OCI-LY7 (cell line): ENCODE measurements around the gene ACP1. TPM values are rescaled to one million over a fixed set of nuclear protein-coding genes. Genes with fewer than 3 reads are reported as not detected.

Experiments
- BruUV-seq: library from RNA; stranded (reverse); fragments of 400-500 nt; replicated peaks from 2 replicates; lab custom pipeline; 2021; lab: Mats Ljungman, UMichigan
- CTCF ChIA-PET: fragments of 300-600 bp; sonication (Branson Sonifier 250); formaldehyde crosslinking; loops from one replicate; lab custom pipeline; 2022; ENCODE audit warnings: antibody characterized with exemption; ENCODE audit not compliant: unreplicated experiment; lab: Charles Lee
- POLR2A ChIA-PET: fragments of 300-600 bp; sonication (Branson Sonifier 250); formaldehyde crosslinking; loops from one replicate; lab custom pipeline; 2022; ENCODE audit warnings: antibody characterized with exemption; lab: Charles Lee
- DNase-seq: peaks from one replicate; pipeline ENCODE4 v3.0.0-alpha.2; 2015; ENCODE audit warnings: low spot score
- H2AFZ ChIP-seq: fragments of 200-600 bp; sonication (generic), shearing (Covaris generic); 2 replicates; pipeline ENCODE4 v1.6.1; 2014; ENCODE audit warnings: mild to moderate bottlenecking, antibody characterized with exemption, low read length, moderate library complexity
- H3K27ac ChIP-seq: fragments of 200-600 bp; sonication (generic); 2 replicates; pipeline ENCODE4 v1.5.1; 2014; ENCODE audit warnings: mixed run types, low read depth, mild to moderate bottlenecking, moderate library complexity, low read length, inconsistent platforms; ENCODE audit not compliant: poor library complexity, severe bottlenecking
- H3K36me3 ChIP-seq: fragments of 200-600 bp; sonication (generic); 2 replicates; pipeline ENCODE4 v1.6.1; 2014; ENCODE audit warnings: mild to moderate bottlenecking, antibody characterized with exemption, low read length, moderate library complexity, mixed read lengths; ENCODE audit not compliant: insufficient read depth
- H3K4me1 ChIP-seq: fragments of 200-600 bp; sonication (generic); 2 replicates; pipeline ENCODE4 v1.5.1; 2014; ENCODE audit warnings: mild to moderate bottlenecking, low read length; ENCODE audit not compliant: insufficient read depth, poor library complexity, severe bottlenecking
- H3K4me2 ChIP-seq: fragments of 200-600 bp; sonication (generic); 2 replicates; pipeline ENCODE4 v1.6.1; 2014; ENCODE audit warnings: mild to moderate bottlenecking, low read length
- H3K4me3 ChIP-seq: fragments of 200-600 bp; sonication (generic); 2 replicates; pipeline ENCODE4 v1.5.1; 2014; ENCODE audit warnings: mild to moderate bottlenecking, low read depth, low read length; ENCODE audit not compliant: poor library complexity, severe bottlenecking
- H3K79me2 ChIP-seq: fragments of 200-600 bp; sonication (generic); 2 replicates; pipeline ENCODE4 v1.6.1; 2016; ENCODE audit warnings: low read depth, mild to moderate bottlenecking, low read length, moderate library complexity, mixed read lengths; ENCODE audit not compliant: insufficient read depth
- H3K9me2 ChIP-seq: fragments of 200-600 bp; sonication (generic); 2 replicates; pipeline ENCODE4 v1.6.1; 2016; ENCODE audit warnings: mild to moderate bottlenecking, low read length, mixed read lengths; ENCODE audit not compliant: insufficient read depth
- H3K9me3 ChIP-seq: fragments of 200-600 bp; sonication (generic); 2 replicates; pipeline ENCODE4 v1.6.1; 2014; ENCODE audit warnings: mild to moderate bottlenecking, mixed run types, low read length, mixed read lengths
- H4K20me1 ChIP-seq: fragments of 200-600 bp; sonication (generic); 2 replicates; pipeline ENCODE4 v1.6.1; 2014; ENCODE audit warnings: mild to moderate bottlenecking, antibody characterized with exemption, low read length, moderate library complexity, mixed read lengths; ENCODE audit not compliant: insufficient read depth
- EZH2phosphoT487 ChIP-seq: fragments of 200-600 bp; sonication (generic); IDR thresholded peaks from 2 replicates; pipeline ENCODE4 v1.6.1; 2018; ENCODE audit warnings: low read depth, borderline replicate concordance, mild to moderate bottlenecking, mixed run types, antibody characterized with exemption, low read length, moderate library complexity, mixed read lengths
- intact Hi-C: fragments of 100-400 bp; cut with micrococcal nuclease; formaldehyde crosslinking; loops from one replicate; pipeline ENCODE4 v1.10.0; 2022; ENCODE audit not compliant: unreplicated experiment
- total RNA-seq, 2 experiments: library from RNA; depleted of rRNA in 1 of 2; stranded (reverse); fragments of >200 nt in 1 of 2; shearing (Covaris generic) in 1 of 2; gene quantifications; 2 replicates each; pipeline ENCODE4 v1.2.3, GENCODE V29; 2014 to 2022
- TF ChIP-seq, protein P1 (sequence below): fragments of 200-600 bp; sonication (generic); conservative IDR thresholded peaks from 2 replicates; pipeline ENCODE4 v1.5.1; 2014; ENCODE audit warnings: mild to moderate bottlenecking, antibody characterized with exemption, low read length, moderate library complexity, mixed read lengths

ACP1 gene
- total RNA-seq, 2 experiments from 2014 or later = 99.0 to 124 TPM

DNA sequence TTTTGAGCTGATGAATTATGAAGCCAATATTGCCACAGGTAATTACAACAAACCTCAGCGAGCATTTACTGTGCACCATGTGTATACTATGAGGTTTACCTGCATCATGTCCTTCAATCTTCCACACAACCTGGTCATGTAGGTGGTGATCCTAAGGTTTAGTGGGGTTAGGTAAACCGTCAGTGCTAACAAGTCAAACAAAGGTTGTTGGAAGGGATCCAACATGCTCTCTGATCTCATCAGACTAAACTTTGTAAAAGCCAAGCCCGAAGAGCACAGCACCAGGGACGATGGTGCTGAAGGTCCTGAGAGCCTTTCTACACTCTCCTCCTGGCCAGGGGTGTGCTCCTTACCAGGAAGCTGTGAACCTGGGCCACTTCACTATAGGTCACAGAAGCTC lies 30.3 kb upstream of the ACP1 start:
- intact Hi-C loops = no loop called here
- H3K79me2 ChIP-seq = no peaks in the 10 kb centered on the region
- H3K4me2 ChIP-seq = no peak overlapping the region
- POLR2A ChIA-PET = no interaction called here
- DNase-seq = no peak
- H3K9me3 ChIP-seq = no peaks in the 10 kb centered on the region
- H3K4me3 ChIP-seq = no peak overlapping the region
- CTCF ChIA-PET = no interaction called here
- no TSS peak for BruUV-seq
- no peaks in the 10 kb centered on the region for H3K36me3 ChIP-seq
- H3K9me2 ChIP-seq = no peaks in the 10 kb centered on the region
- no peak overlapping the region for H3K27ac ChIP-seq
- TF ChIP-seq, protein P1, sequence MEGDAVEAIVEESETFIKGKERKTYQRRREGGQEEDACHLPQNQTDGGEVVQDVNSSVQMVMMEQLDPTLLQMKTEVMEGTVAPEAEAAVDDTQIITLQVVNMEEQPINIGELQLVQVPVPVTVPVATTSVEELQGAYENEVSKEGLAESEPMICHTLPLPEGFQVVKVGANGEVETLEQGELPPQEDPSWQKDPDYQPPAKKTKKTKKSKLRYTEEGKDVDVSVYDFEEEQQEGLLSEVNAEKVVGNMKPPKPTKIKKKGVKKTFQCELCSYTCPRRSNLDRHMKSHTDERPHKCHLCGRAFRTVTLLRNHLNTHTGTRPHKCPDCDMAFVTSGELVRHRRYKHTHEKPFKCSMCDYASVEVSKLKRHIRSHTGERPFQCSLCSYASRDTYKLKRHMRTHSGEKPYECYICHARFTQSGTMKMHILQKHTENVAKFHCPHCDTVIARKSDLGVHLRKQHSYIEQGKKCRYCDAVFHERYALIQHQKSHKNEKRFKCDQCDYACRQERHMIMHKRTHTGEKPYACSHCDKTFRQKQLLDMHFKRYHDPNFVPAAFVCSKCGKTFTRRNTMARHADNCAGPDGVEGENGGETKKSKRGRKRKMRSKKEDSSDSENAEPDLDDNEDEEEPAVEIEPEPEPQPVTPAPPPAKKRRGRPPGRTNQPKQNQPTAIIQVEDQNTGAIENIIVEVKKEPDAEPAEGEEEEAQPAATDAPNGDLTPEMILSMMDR = no peak
- no peak for TF ChIP-seq EZH2phosphoT487
- no peaks in the 10 kb centered on the region for H3K4me1 ChIP-seq
- H4K20me1 ChIP-seq = no peaks in the 10 kb centered on the region
- H2AFZ ChIP-seq = no peak overlapping the region

DNA sequence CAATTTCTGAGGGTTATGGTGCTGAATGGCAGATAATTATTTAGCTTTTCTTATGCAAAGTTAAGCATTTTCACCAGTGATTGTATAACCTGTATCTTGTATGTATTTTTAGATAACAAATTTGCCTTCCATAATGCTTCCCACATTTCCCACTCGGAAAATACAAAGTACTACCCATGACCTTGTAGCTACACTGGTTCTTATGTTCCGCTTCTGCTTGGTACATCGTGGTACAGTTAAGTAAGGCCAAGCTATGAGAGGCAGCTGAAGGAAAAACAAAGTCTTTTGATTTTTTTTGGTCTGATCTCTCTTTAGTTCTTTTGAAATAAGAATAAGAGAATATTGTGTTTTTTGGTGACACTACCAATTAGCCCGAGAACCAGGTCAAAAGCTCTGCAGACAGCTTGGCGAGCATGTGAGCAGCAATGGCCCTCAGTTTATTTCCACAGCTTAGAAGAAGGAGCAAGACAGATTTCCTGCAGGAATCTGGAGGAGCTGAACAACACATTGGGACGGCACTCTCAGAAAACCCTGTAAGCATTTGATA lies 27.7 kb upstream of the ACP1 start:
- BruUV-seq = no TSS peak
- Histone ChIP-seq H3K9me3 (no peaks in the 10 kb centered on the region), H3K79me2 (no peaks in the 10 kb centered on the region), H3K36me3 (no peaks in the 10 kb centered on the region), H3K27ac (no peak overlapping the region), H3K9me2 (no peaks in the 10 kb centered on the region), H3K4me2 (no peak overlapping the region), H4K20me1 (no peaks in the 10 kb centered on the region), H3K4me3 (no peak overlapping the region), H3K4me1 (no peaks in the 10 kb centered on the region), H2AFZ (no peak overlapping the region)
- no peak for DNase-seq
- POLR2A ChIA-PET = interaction anchor here (0.8 kb wide), 1 partner anchor 20 kb away, joined by 3 read pairs; no protein-coding TSS in a partner anchor
- CTCF ChIA-PET = no interaction called here
- intact Hi-C loops = no loop called here
- no peak for TF ChIP-seq EZH2phosphoT487
- TF ChIP-seq, protein P1 = no peak

DNA sequence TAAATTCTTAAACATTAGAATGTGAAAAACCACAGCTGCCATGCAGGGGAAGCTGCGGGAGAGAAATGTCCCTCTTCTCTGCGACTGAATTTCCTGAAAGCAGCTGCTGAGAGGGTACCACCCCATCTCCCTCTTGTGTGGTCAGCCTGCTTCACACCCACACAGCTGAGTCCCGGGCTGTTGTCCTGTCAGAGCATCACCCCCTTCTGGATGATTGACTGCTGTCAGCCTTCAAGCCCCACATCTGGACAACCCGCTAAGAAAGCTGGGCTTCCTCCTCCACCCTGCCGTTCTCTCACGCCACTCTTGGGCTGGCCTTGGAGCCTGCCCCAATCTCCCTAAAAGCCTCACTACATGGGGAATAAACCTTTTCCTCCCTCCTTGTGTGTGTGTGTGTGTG lies 26.9 kb upstream of the ACP1 start:
- ChIA-PET CTCF (no interaction called here), POLR2A (interaction anchor here (0.8 to 1.0 kb wide), 2 partner anchors 13 to 19 kb away, joined by 3 read pairs; no protein-coding TSS in a partner anchor)
- Histone ChIP-seq H3K9me3 (no peaks in the 10 kb centered on the region), H3K4me1 (no peaks in the 10 kb centered on the region), H3K79me2 (no peaks in the 10 kb centered on the region), H4K20me1 (no peaks in the 10 kb centered on the region), H3K9me2 (no peaks in the 10 kb centered on the region; the same call in 1 of the 2 replicates), H3K36me3 (no peaks in the 10 kb centered on the region), H3K4me2 (no peak overlapping the region), H2AFZ (no peak overlapping the region), H3K4me3 (no peak overlapping the region), H3K27ac (no peak overlapping the region)
- no peak for DNase-seq
- no peak for TF ChIP-seq EZH2phosphoT487
- TF ChIP-seq, protein P1 = no peak
- intact Hi-C loops = no loop called here
- BruUV-seq = no TSS peak
